Measurements from ENCODE around the gene LRRC51. TPM values are rescaled to one million over a fixed set of nuclear protein-coding genes. Genes with fewer than 3 reads are reported as not detected.

The LRRC51 gene
- total and polyA plus RNA-seq, 2 of the 4 experiments (the other 2 are of a cell fraction), result 5.3 to 5.6 TPM

DNA sequence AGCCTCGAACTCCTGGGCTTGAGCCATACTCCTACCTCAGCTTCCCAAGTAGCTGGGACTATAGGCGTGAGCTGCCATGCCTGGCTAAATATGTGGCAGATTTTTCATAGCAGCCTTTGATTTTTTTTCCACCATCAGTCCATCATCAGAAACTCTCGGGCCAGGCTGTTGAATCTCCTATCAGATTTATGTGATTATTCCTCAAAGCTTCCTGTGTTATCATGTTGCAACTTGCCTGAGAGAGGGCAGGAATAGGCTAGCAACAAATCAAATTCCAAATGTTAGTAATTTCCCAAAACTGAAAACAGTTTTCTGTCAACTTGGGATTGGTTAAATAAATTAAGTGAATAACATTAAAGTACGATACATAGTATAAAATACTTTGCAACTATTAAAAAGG is 3.4 kb downstream of the LRRC51 start:
- no peak overlapping the region for H3K4me3 ChIP-seq (ENCODE audit: insufficient read depth, low read depth, low read length)
- no TSS peak for BruUV-seq (replicated peaks)
- no CpG with 5 or more reads among the region's 4 CpGs for WGBS, 2 experiments (ENCODE audit: extremely low coverage in 2 of 2, insufficient read length in 1 of 2)

More for the DNA sequence above, 3.4 kb downstream of the LRRC51 start:
- H3K27ac ChIP-seq (ENCODE audit: insufficient read depth, low read length), result no peak overlapping the region
- H2AK5ac ChIP-seq (ENCODE audit: low read depth, low read length), result no peak overlapping the region
- in situ Hi-C loops (cut with MboI; ENCODE audit: low sequenced_read_pairs) (no loop called here), dilution Hi-C loops (cut with HindIII; ENCODE audit: low sequenced_read_pairs, unreplicated experiment) (no loop called here), intact Hi-C loops (cut with micrococcal nuclease) (no loop called here)
- H3K9ac ChIP-seq (ENCODE audit: low read depth, low read length), result no peak overlapping the region
- no peaks in the 10 kb centered on the region; the same call in 1 of the 2 replicates for H3K4me1 ChIP-seq (ENCODE audit: control insufficient read depth, insufficient read depth, low read length)
- DNase-seq, result no peak
- H3K14ac ChIP-seq (replicated peaks; ENCODE audit: low read depth, low read length), result no peak overlapping the region
- no peak for ATAC-seq (ENCODE audit: low read depth)
- peaks cover 6% of the 10 kb centered on the region for H3K36me3 ChIP-seq (ENCODE audit: control insufficient read depth, insufficient read depth, low read length)
- no peaks in the 10 kb centered on the region for H3K9me3 ChIP-seq (ENCODE audit: control insufficient read depth, insufficient read depth, low read length)
- CTCF ChIA-PET, result interaction anchor here (3.4 kb wide), 1 partner anchor 59 kb away, joined by 12 read pairs; no protein-coding TSS in a partner anchor
- POLR2A ChIA-PET (ENCODE audit: unreplicated experiment), result no interaction called here
- H2AFZ ChIP-seq (replicated peaks; ENCODE audit: low read length, poor library complexity), result no peak overlapping the region
- no peak overlapping the region for H4K91ac ChIP-seq (ENCODE audit: insufficient read depth, low read depth, low read length)
- peaks cover 8 to 28% of the 10 kb centered on the region in 2 experiments; a peak in 3 of 4 replicates for H3K79me1 ChIP-seq (ENCODE audit: low read depth in 1 of 2, low read length in 2 of 2)
- no peak overlapping the region for H3K23ac ChIP-seq (ENCODE audit: low read depth, low read length)
- H2BK20ac ChIP-seq (ENCODE audit: low read depth, low read length), result no peak overlapping the region
- H3K4ac ChIP-seq (ENCODE audit: low read depth, low read length), result no peak overlapping the region
- no peak overlapping the region for H4K5ac ChIP-seq (ENCODE audit: low read depth, low read length)
- no peak overlapping the region for H3K18ac ChIP-seq (ENCODE audit: low read depth, low read length)
- TF ChIP-seq, protein P1, sequence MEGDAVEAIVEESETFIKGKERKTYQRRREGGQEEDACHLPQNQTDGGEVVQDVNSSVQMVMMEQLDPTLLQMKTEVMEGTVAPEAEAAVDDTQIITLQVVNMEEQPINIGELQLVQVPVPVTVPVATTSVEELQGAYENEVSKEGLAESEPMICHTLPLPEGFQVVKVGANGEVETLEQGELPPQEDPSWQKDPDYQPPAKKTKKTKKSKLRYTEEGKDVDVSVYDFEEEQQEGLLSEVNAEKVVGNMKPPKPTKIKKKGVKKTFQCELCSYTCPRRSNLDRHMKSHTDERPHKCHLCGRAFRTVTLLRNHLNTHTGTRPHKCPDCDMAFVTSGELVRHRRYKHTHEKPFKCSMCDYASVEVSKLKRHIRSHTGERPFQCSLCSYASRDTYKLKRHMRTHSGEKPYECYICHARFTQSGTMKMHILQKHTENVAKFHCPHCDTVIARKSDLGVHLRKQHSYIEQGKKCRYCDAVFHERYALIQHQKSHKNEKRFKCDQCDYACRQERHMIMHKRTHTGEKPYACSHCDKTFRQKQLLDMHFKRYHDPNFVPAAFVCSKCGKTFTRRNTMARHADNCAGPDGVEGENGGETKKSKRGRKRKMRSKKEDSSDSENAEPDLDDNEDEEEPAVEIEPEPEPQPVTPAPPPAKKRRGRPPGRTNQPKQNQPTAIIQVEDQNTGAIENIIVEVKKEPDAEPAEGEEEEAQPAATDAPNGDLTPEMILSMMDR (conservative IDR thresholded peaks at IDR 0.05; ENCODE audit: low read depth, low read length), result no peak
- H3K4me2 ChIP-seq (ENCODE audit: low read depth, low read length), result no peak overlapping the region
- no peak overlapping the region for H2BK15ac ChIP-seq (ENCODE audit: low read depth, low read length)
- H2BK5ac ChIP-seq (ENCODE audit: low read depth, low read length, poor library complexity, severe bottlenecking), result no peak overlapping the region
- H2BK120ac ChIP-seq (ENCODE audit: low read depth, low read length), result no peak overlapping the region
- H3K9me1 ChIP-seq (ENCODE audit: insufficient read depth, low read length), result no peaks in the 10 kb centered on the region
- H3K56ac ChIP-seq (ENCODE audit: extremely low read depth, insufficient read depth, low read length), result no peak overlapping the region
- H2AK9ac ChIP-seq (replicated peaks; ENCODE audit: low read depth, low read length, poor library complexity), result no peak overlapping the region
- H4K20me1 ChIP-seq (ENCODE audit: insufficient read depth, low read length), result no peaks in the 10 kb centered on the region
- no peak overlapping the region for H4K8ac ChIP-seq (ENCODE audit: low read depth in 2 of 2, low read length in 2 of 2)
- H3K27me3 ChIP-seq (ENCODE audit: control insufficient read depth, insufficient read depth, low read length), result no peaks in the 10 kb centered on the region
